IMR-90 (cell line): ENCODE data around the gene HOXA7. TPM values are rescaled to one million over a fixed set of nuclear protein-coding genes. Genes with fewer than 3 reads are reported as not detected.

Experiments
- ATAC-seq: fragments of 200-7000 bp; cut with Tn5 transposase; 2 replicates; pipeline ENCODE4 v1.9.1; 2020; ENCODE audit warnings: low read depth, mild to moderate bottlenecking, moderate library complexity
- BruUV-seq: library from RNA; stranded (reverse); fragments of 400-500 nt; replicated peaks from 2 replicates; lab custom pipeline; 2021; lab: Mats Ljungman, UMichigan
- CTCF ChIA-PET: fragments of 300-600 bp; formaldehyde crosslinking; extraction: SDS; loops from one replicate; lab custom pipeline; 2021; ENCODE audit warnings: antibody characterized with exemption; lab: Yijun Ruan, JAX
- POLR2A ChIA-PET: fragments of 300-600 bp; sonication (Branson Sonifier 250); formaldehyde crosslinking; loops from one replicate; lab custom pipeline; 2022; ENCODE audit warnings: antibody characterized with exemption; ENCODE audit not compliant: unreplicated experiment; lab: Charles Lee
- DNase-seq: peaks from one replicate; pipeline ENCODE4 v3.0.0; 2013
- H2AFZ ChIP-seq: replicated peaks from 2 replicates; pipeline ENCODE3; 2013; ENCODE audit warnings: low read length, mild to moderate bottlenecking; ENCODE audit not compliant: poor library complexity
- H2AK5ac ChIP-seq: 2 replicates; pipeline ENCODE4 v1.6.1; 2013; ENCODE audit warnings: low read depth, low read length, inconsistent platforms
- H2AK9ac ChIP-seq: replicated peaks from 2 replicates; pipeline ENCODE3; 2013; ENCODE audit warnings: mild to moderate bottlenecking, low read depth, low read length, moderate library complexity; ENCODE audit not compliant: poor library complexity
- H2BK120ac ChIP-seq: 2 replicates; pipeline ENCODE4 v1.6.1; 2013; ENCODE audit warnings: low read depth, low read length, inconsistent platforms
- H2BK15ac ChIP-seq: 3 replicates; pipeline ENCODE4 v1.6.1; 2013; ENCODE audit warnings: low read depth, low read length, inconsistent platforms
- H2BK20ac ChIP-seq: 2 replicates; pipeline ENCODE4 v1.6.1; 2013; ENCODE audit warnings: low read depth, mild to moderate bottlenecking, inconsistent platforms, low read length, moderate library complexity
- H2BK5ac ChIP-seq: 2 replicates; pipeline ENCODE4 v1.6.1; 2013; ENCODE audit warnings: mild to moderate bottlenecking, low read depth, low read length, inconsistent platforms; ENCODE audit not compliant: poor library complexity, severe bottlenecking
- H3K14ac ChIP-seq: replicated peaks from 2 replicates; pipeline ENCODE4 v1.6.1; 2013; ENCODE audit warnings: low read depth, low read length, inconsistent platforms
- H3K18ac ChIP-seq: 2 replicates; pipeline ENCODE4 v1.6.1; 2013; ENCODE audit warnings: low read depth, low read length, control low read depth
- H3K23ac ChIP-seq: 2 replicates; pipeline ENCODE4 v1.6.1; 2013; ENCODE audit warnings: low read depth, low read length, inconsistent platforms
- H3K27ac ChIP-seq: 2 replicates; pipeline ENCODE4 v1.5.1; 2013; ENCODE audit warnings: mild to moderate bottlenecking, control low read depth, low read length; ENCODE audit not compliant: insufficient read depth
- H3K27me3 ChIP-seq: 2 replicates; pipeline ENCODE4 v1.6.1; 2013; ENCODE audit warnings: low read length; ENCODE audit not compliant: control insufficient read depth, insufficient read depth
- H3K36me3 ChIP-seq: 2 replicates; pipeline ENCODE4 v1.6.1; 2013; ENCODE audit warnings: low read length, mixed read lengths; ENCODE audit not compliant: control insufficient read depth, insufficient read depth
- H3K4ac ChIP-seq: 2 replicates; pipeline ENCODE4 v1.6.1; 2013; ENCODE audit warnings: low read depth, low read length, inconsistent platforms
- H3K4me1 ChIP-seq: 2 replicates; pipeline ENCODE4 v1.6.1; 2013; ENCODE audit warnings: low read length, mixed read lengths; ENCODE audit not compliant: control insufficient read depth, insufficient read depth
- H3K4me2 ChIP-seq: 2 replicates; pipeline ENCODE4 v1.6.1; 2013; ENCODE audit warnings: low read depth, mild to moderate bottlenecking, control low read depth, low read length, moderate library complexity
- H3K4me3 ChIP-seq: 2 replicates; pipeline ENCODE4 v1.5.1; 2013; ENCODE audit warnings: low read depth, mild to moderate bottlenecking, control low read depth, low read length, moderate library complexity; ENCODE audit not compliant: insufficient read depth
- H3K56ac ChIP-seq: 2 replicates; pipeline ENCODE4 v1.6.1; 2013; ENCODE audit warnings: low read length, inconsistent platforms; ENCODE audit not compliant: insufficient read depth; ENCODE audit errors: extremely low read depth
- H3K79me1 ChIP-seq, 2 experiments: 2 replicates each; pipeline ENCODE4 v1.6.1; 2013; ENCODE audit warnings: low read length in 2 of 2, inconsistent platforms in 1 of 2, low read depth in 1 of 2
- H3K9ac ChIP-seq: 2 replicates; pipeline ENCODE4 v1.6.1; 2013; ENCODE audit warnings: low read depth, low read length, control low read depth
- H3K9me1 ChIP-seq: 2 replicates; pipeline ENCODE4 v1.6.1; 2013; ENCODE audit warnings: low read length, inconsistent platforms; ENCODE audit not compliant: insufficient read depth
- H3K9me3 ChIP-seq: 2 replicates; pipeline ENCODE4 v1.6.1; 2013; ENCODE audit warnings: low read length; ENCODE audit not compliant: control insufficient read depth, insufficient read depth
- H4K20me1 ChIP-seq: 2 replicates; pipeline ENCODE4 v1.6.1; 2013; ENCODE audit warnings: low read length, inconsistent platforms; ENCODE audit not compliant: insufficient read depth
- H4K5ac ChIP-seq: 2 replicates; pipeline ENCODE4 v1.6.1; 2013; ENCODE audit warnings: mild to moderate bottlenecking, low read depth, low read length, control low read depth
- H4K8ac ChIP-seq, 2 experiments: 2 replicates each; pipeline ENCODE4 v1.6.1; 2013; ENCODE audit warnings: low read depth in 2 of 2, low read length in 2 of 2, control low read depth in 1 of 2, inconsistent platforms in 1 of 2
- H4K91ac ChIP-seq: 2 replicates; pipeline ENCODE4 v1.6.1; 2013; ENCODE audit warnings: low read depth, low read length, inconsistent platforms; ENCODE audit not compliant: insufficient read depth
- BHLHE40 ChIP-seq: fragments of 150-350 bp; IDR thresholded peaks from 2 replicates; pipeline ENCODE4 v1.6.1; 2016; ENCODE audit warnings: mild to moderate bottlenecking, low read depth, low read length
- CHD1 ChIP-seq: IDR thresholded peaks from 2 replicates; pipeline ENCODE4 v1.6.1; 2012; ENCODE audit warnings: low read depth, low read length, improper control_type of control experiment
- MAFK ChIP-seq: IDR thresholded peaks from 2 replicates; pipeline ENCODE4 v1.6.1; 2012; ENCODE audit warnings: low read depth, low read length, improper control_type of control experiment
- MAZ ChIP-seq: IDR thresholded peaks from 2 replicates; pipeline ENCODE4 v1.6.1; 2012; ENCODE audit warnings: low read depth, mild to moderate bottlenecking, low read length, improper control_type of control experiment, moderate library complexity, borderline replicate concordance
- NFE2L2 ChIP-seq: fragments of 150-350 bp; IDR thresholded peaks from 2 replicates; pipeline ENCODE4 v1.6.1; 2016; ENCODE audit warnings: low read depth, mild to moderate bottlenecking, low read length
- RAD21 ChIP-seq: IDR thresholded peaks from 2 replicates; pipeline ENCODE4 v1.6.1; 2012; ENCODE audit warnings: low read length, improper control_type of control experiment
- RCOR1 ChIP-seq: IDR thresholded peaks from 2 replicates; pipeline ENCODE4 v1.6.1; 2012; ENCODE audit warnings: mild to moderate bottlenecking, low read length, improper control_type of control experiment; ENCODE audit not compliant: insufficient replicate concordance
- SMC3 ChIP-seq: fragments of 150-350 bp; IDR thresholded peaks from 2 replicates; pipeline ENCODE4 v1.6.1; 2016; ENCODE audit warnings: low read depth, mild to moderate bottlenecking, antibody characterized with exemption, low read length, moderate library complexity
- WGBS, 2 experiments: methylation state at CpG; one replicate each; pipeline versions ENCODE4 v1.1.5 to v1.1.7; 2013; ENCODE audit warnings: missing lambda C conversion rate in 2 of 2; ENCODE audit not compliant: insufficient read length in 1 of 2; ENCODE audit errors: extremely low coverage in 2 of 2; 5-methylcytosine and 5-hydroxymethylcytosine counted together
- dilution Hi-C: fragments of 300-500 bp; cut with HindIII; formaldehyde crosslinking; loops from one replicate; pipeline ENCODE4 v1.14.3; 2018; ENCODE audit warnings: low sequenced_read_pairs; ENCODE audit not compliant: unreplicated experiment
- in situ Hi-C: fragments of 300-500 bp; cut with MboI; formaldehyde crosslinking; loops from 3 replicates; pipeline ENCODE4 v1.14.3; 2019; ENCODE audit warnings: low sequenced_read_pairs, inconsistent platforms, mixed read lengths
- intact Hi-C: fragments of 100-400 bp; cut with micrococcal nuclease; formaldehyde crosslinking; loops from 2 replicates; pipeline ENCODE4 v1.10.0; 2022
- polyA plus RNA-seq, 3 experiments: library from polyadenylated mRNA; depleted of rRNA; stranded (reverse); fragments of >200 nt; gene quantifications; 2 replicates each; pipeline ENCODE4 v1.2.3, GENCODE V29; 2012; ENCODE audit warnings: low replicate concordance in 1 of 3
- total RNA-seq: library from RNA; depleted of rRNA; stranded (reverse); fragments of >200 nt; gene quantifications from 2 replicates; pipeline ENCODE4 v1.2.3, GENCODE V29; 2012
- TF ChIP-seq, protein P1 (sequence below): conservative IDR thresholded peaks from 2 replicates; pipeline ENCODE4 v1.5.1; 2012; ENCODE audit warnings: mild to moderate bottlenecking, low read depth, low read length, improper control_type of control experiment
- TF ChIP-seq, protein P2 (sequence below): fragments of 150-350 bp; IDR thresholded peaks from 2 replicates; pipeline ENCODE4 v1.6.1; 2017; ENCODE audit warnings: mild to moderate bottlenecking, antibody characterized with exemption, low read length, low read depth
- TF ChIP-seq, protein P3 (sequence below): fragments of 150-350 bp; IDR thresholded peaks from 2 replicates; pipeline ENCODE4 v1.6.1; 2016; ENCODE audit warnings: low read depth, mild to moderate bottlenecking, low read length, moderate library complexity, borderline replicate concordance

Gene HOXA7
- total and polyA plus RNA-seq, 2 of the 4 experiments (the other 2 are of a cell fraction), result 0.18 to 1.7 TPM

DNA sequence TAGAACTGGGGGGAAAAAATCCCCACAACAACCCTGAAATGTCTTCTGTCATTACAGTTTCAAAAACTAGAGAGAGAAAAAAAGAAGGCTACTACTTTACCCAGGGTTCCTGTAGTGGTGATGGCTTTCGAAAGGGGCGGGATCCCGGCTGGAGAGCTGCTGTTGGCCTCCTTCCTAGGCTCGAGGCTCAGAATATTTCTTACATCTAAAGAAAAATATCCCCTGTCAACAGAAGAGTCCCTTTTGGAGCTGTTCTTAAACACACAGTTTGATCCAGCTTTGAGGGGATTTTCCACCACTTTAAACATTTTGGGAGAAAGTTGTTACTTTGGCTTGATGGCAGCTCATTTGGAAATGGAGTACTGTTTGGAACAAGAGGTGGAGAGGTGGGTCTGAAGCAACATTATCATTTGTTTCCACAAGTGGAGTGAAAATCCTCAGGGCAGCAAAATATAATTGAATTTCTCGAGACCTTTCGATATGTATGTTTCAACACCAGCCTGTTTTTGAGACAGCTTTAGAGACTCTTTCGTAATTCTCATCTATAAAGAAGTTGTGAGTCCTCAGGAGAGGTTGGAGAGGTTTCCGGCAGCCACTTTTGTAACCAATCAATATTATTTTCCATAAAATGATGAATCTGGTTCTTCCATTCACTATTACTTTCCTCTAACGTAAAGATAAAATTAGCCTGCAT lies 38.4 kb upstream of the HOXA7 start (continued):
- TF ChIP-seq, protein P1, sequence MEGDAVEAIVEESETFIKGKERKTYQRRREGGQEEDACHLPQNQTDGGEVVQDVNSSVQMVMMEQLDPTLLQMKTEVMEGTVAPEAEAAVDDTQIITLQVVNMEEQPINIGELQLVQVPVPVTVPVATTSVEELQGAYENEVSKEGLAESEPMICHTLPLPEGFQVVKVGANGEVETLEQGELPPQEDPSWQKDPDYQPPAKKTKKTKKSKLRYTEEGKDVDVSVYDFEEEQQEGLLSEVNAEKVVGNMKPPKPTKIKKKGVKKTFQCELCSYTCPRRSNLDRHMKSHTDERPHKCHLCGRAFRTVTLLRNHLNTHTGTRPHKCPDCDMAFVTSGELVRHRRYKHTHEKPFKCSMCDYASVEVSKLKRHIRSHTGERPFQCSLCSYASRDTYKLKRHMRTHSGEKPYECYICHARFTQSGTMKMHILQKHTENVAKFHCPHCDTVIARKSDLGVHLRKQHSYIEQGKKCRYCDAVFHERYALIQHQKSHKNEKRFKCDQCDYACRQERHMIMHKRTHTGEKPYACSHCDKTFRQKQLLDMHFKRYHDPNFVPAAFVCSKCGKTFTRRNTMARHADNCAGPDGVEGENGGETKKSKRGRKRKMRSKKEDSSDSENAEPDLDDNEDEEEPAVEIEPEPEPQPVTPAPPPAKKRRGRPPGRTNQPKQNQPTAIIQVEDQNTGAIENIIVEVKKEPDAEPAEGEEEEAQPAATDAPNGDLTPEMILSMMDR, result no peak

DNA sequence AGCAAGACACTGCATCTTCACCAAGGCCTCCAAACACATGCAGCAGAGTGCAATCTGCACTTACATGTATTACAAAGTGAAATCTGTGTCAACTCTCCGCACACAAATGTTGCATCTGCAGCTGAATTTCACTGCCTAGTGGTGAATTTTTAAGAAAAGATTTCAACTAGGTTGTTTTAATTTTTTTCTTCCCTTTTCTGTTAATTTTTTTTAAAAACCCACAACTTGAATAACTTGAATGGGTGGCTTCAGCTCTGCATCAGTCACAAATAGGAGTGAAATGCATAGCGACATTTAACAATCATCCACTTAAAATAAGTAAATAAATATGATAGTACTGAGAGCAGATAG lies 37.5 kb upstream of the HOXA7 start:
- no peak overlapping the region for H3K4me2 ChIP-seq
- H4K5ac ChIP-seq, result no peak overlapping the region
- H3K9me1 ChIP-seq, result no peaks in the 10 kb centered on the region
- no peak overlapping the region for H4K91ac ChIP-seq
- H3K27ac ChIP-seq, result no peak overlapping the region
- H3K14ac ChIP-seq, result no peak overlapping the region
- no peak overlapping the region for H2BK120ac ChIP-seq
- H3K79me1 ChIP-seq, result no peaks in the 10 kb centered on the region
- H2AFZ ChIP-seq, result no peak overlapping the region
- H2BK15ac ChIP-seq, result no peak overlapping the region
- H3K4ac ChIP-seq, result no peak overlapping the region
- CTCF ChIA-PET, result no interaction called here
- no peaks in the 10 kb centered on the region for H3K4me1 ChIP-seq
- H4K8ac ChIP-seq, result no peak overlapping the region
- H3K9me3 ChIP-seq, result peaks cover 10% of the 10 kb centered on the region; the same call in 1 of the 2 replicates
- BruUV-seq, result no TSS peak
- ATAC-seq, result no peak
- H3K27me3 ChIP-seq, result peaks cover 88% of the 10 kb centered on the region
- no peak overlapping the region for H2AK9ac ChIP-seq
- no peak overlapping the region for H3K56ac ChIP-seq
- peaks cover 4% of the 10 kb centered on the region; the same call in 1 of the 2 replicates for H4K20me1 ChIP-seq
- no CpG with 5 or more reads among the region's 2 CpGs for WGBS, 2 experiments
- no peaks in the 10 kb centered on the region for H3K36me3 ChIP-seq
- no peak overlapping the region for H3K18ac ChIP-seq
- intact Hi-C loops, result loop anchor here (10.0 kb wide), 4 partner anchors 551 to 1911 kb away; partner anchors contain the start of gene TAX1BP1
- POLR2A ChIA-PET, result no interaction called here
- no peak overlapping the region for H2AK5ac ChIP-seq
- no peak overlapping the region for H2BK5ac ChIP-seq
- H2BK20ac ChIP-seq, result no peak overlapping the region
- H3K23ac ChIP-seq, result 0 out of 2 replicates have a peak overlapping the region, but pooled peaks have one; percentile 3
- no peak overlapping the region for H3K9ac ChIP-seq
- no peak for DNase-seq
- dilution Hi-C loops, result no loop called here
- in situ Hi-C loops, result loop anchor here (10.0 kb wide), 1 partner anchor 881 kb away; no protein-coding TSS in a partner anchor
- H3K4me3 ChIP-seq, result no peak overlapping the region
- TF ChIP-seq MAFK, result no peak
- no peak for TF ChIP-seq SMC3
- TF ChIP-seq RAD21, result no peak
- TF ChIP-seq RCOR1, result no peak
- no peak for TF ChIP-seq CHD1
- no peak for TF ChIP-seq NFE2L2
- TF ChIP-seq, protein P2, sequence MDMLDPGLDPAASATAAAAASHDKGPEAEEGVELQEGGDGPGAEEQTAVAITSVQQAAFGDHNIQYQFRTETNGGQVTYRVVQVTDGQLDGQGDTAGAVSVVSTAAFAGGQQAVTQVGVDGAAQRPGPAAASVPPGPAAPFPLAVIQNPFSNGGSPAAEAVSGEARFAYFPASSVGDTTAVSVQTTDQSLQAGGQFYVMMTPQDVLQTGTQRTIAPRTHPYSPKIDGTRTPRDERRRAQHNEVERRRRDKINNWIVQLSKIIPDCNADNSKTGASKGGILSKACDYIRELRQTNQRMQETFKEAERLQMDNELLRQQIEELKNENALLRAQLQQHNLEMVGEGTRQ, result no peak
- TF ChIP-seq BHLHE40, result no peak
- TF ChIP-seq, protein P3, sequence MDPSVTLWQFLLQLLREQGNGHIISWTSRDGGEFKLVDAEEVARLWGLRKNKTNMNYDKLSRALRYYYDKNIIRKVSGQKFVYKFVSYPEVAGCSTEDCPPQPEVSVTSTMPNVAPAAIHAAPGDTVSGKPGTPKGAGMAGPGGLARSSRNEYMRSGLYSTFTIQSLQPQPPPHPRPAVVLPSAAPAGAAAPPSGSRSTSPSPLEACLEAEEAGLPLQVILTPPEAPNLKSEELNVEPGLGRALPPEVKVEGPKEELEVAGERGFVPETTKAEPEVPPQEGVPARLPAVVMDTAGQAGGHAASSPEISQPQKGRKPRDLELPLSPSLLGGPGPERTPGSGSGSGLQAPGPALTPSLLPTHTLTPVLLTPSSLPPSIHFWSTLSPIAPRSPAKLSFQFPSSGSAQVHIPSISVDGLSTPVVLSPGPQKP, result no peak
- no peak for TF ChIP-seq MAZ
